IgD-negative memory B cell (primary cell): ENCODE measurements around the gene IMMP1L. TPM values are rescaled to one million over a fixed set of nuclear protein-coding genes. Genes with fewer than 3 reads are reported as not detected.
"Not testable (repeated sequence)": the region's sequence is repeated elsewhere in the genome, so short reads cannot be mapped to it uniquely, and the experiment has no call there.

Experiments used
- H3K27ac Mint-ChIP-seq, 3 donors: one replicate each; pipeline ENCODE4 v1.8.0; 2020 to 2022; ENCODE audit warnings: mild to moderate bottlenecking in 3 of 3, mixed read lengths in 3 of 3, moderate library complexity in 1 of 3
- H3K27me3 Mint-ChIP-seq: one replicate; pipeline ENCODE4 v1.8.0; 2021; ENCODE audit warnings: mixed read lengths
- H3K36me3 Mint-ChIP-seq: one replicate; pipeline ENCODE4 v1.8.0; 2020; ENCODE audit warnings: mild to moderate bottlenecking, mixed read lengths
- H3K4me1 Mint-ChIP-seq, 3 donors: one replicate each; pipeline ENCODE4 v1.8.0; 2020 to 2022; ENCODE audit warnings: mixed read lengths in 3 of 3, mild to moderate bottlenecking in 1 of 3
- H3K4me3 Mint-ChIP-seq, 4 donors: one replicate each; pipeline ENCODE4 v1.8.0; 2020 to 2022; ENCODE audit warnings: mild to moderate bottlenecking in 4 of 4, mixed read lengths in 4 of 4, moderate library complexity in 3 of 4
- H3K9me3 Mint-ChIP-seq, 3 donors: one replicate each; pipeline ENCODE4 v1.8.0; 2020 to 2021; ENCODE audit warnings: mixed read lengths in 3 of 3, mild to moderate bottlenecking in 1 of 3
- polyA plus RNA-seq: library from polyadenylated mRNA; unstranded; fragments of 300-500 nt; fragmentation: Illumina TruSeq; gene quantifications from one replicate; pipeline ENCODE4 v1.2.3, GENCODE V29; 2021

IMMP1L gene, protein sequence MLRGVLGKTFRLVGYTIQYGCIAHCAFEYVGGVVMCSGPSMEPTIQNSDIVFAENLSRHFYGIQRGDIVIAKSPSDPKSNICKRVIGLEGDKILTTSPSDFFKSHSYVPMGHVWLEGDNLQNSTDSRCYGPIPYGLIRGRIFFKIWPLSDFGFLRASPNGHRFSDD
- 40.0 TPM for polyA plus RNA-seq

DNA sequence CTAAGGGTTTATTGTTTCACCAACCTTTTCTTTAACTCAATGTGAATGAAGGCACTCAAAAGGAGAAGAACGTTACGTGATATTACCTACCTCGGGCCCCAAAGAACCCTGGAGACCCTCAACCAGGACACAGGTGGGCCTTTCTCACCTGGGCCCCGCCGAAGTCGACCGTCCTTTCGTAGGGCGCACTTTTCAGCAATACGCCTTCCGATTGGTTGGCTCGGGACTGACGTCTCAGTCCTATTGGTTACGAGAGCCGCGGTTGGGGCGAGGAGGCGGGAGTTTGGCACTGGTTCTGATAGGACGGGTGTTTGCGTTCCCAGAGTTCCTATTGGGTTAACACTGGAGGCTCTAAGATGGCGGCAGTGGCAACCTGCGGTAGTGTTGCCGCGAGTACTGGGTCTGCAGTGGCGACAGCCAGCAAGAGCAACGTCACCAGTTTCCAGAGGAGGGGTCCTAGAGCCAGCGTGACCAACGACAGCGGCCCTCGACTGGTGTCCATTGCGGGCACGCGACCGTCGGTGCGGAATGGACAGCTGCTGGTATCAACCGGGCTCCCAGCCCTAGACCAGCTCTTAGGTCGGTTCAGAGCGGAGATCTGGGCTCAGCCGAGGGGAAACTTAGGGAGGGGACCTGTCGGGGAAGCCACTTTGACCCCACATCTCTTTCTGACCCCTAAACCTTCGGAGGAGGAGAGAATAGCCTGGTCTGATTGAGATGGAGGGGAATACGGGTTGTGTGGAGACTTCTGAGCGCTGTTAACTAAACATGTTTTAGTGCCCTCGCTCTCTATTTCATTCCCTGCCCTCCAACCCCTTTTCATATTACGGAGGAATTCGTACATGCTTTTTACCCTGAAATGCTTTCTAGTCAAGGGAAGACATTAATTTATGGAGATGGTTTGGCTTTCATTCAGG, at the start of gene IMMP1L, which contains the start of gene ELP4:
IMMP1L (minus strand) TSS at position 194 of the 917 bp plus-strand sequence. CDS start 46,346 bp downstream, outside the sequence.
ELP4 (plus strand) TSS at position 339 of the 917 bp plus-strand sequence; CDS start at position 357, 18 bp downstream.
- Mint-ChIP-seq H3K4me1 (peaks cover 19 to 37% (median 34%) of the 10 kb centered on the region in 3 donors), H3K27ac (peak within 1 kb of the TSS; percentile 78 to 99 (median 98)), H3K4me3 (peak within 1 kb of the TSS; percentile 94 to 100 (median 98)), H3K36me3 (peaks cover 2% of the 10 kb centered on the region), H3K27me3 (no peaks in the 10 kb centered on the region), H3K9me3 (no peaks in the 10 kb centered on the region)

DNA sequence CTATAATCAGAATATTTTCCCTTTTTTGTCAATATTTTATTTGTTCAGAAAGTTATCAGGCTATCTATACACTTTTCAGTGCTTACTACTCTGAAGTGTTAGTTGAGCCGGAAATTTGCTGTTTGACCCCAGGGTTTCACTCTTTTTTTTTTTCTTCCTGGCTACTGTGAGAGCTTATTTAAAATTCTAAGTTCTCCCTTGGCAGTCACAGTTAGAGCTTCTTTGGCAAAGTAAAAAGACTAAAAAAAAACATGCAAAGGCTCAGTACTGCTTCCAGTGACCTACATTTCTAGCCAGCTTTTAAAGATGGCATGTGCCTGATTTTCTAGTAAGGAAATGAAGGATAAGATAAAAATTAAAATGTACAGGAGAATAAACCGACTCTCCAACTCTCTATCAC, 48.6 kb upstream of the IMMP1L start:
- Mint-ChIP-seq H3K4me1 (no peaks in the 10 kb centered on the region), H3K4me3 (no peak overlapping the region), H3K9me3 (no peaks in the 10 kb centered on the region), H3K27me3 (no peaks in the 10 kb centered on the region), H3K36me3 (peaks cover 2% of the 10 kb centered on the region), H3K27ac (no peak overlapping the region)

DNA sequence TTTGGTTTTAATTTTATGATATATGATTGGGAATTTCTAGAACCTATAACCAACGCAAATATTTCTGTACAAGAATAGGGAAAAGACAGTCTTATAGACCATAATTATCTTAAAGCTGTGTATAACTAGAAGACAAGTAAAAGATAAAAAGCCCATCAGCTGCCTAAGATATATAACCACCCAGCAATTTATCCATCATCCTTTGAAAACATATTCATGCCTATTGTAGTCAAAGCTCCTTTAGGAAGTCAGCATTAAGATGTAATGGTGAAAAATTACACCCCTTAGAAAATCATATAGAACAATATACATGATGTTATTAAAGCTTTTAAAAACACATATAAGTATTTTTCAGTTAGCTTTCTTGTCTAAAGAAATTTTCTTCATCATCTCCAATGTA, 46.5 kb upstream of the IMMP1L start:
- H3K36me3 Mint-ChIP-seq, result peaks cover 1% of the 10 kb centered on the region
- no peaks in the 10 kb centered on the region for H3K9me3 Mint-ChIP-seq
- no peak overlapping the region for H3K4me3 Mint-ChIP-seq
- no peaks in the 10 kb centered on the region for H3K4me1 Mint-ChIP-seq
- no peaks in the 10 kb centered on the region for H3K27me3 Mint-ChIP-seq
- H3K27ac Mint-ChIP-seq, result no peak overlapping the region

DNA sequence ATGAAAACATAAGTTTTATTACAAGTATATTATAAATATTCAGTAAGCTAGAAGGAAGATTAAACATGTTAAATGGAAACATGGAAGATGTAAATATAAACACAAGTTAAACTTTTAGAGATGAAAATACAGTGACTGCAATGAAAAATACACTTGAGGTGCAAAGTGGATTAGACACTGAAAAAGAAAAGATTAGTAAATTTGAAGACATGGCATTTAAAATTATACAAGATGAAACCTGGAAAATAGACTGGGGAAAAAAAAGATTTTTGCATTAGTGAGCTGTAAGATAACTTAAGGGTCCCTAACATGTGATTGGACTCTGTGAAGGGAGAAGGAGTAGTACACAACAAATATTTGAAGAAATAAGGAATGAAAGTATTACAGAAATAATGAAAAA, 33.4 kb upstream of the IMMP1L start:
- peaks cover 0 to 4% (median 0%) of the 10 kb centered on the region in 3 donors for H3K9me3 Mint-ChIP-seq
- no peaks in the 10 kb centered on the region for H3K4me1 Mint-ChIP-seq
- H3K27me3 Mint-ChIP-seq, result no peaks in the 10 kb centered on the region
- no peak overlapping the region for H3K4me3 Mint-ChIP-seq
- peaks cover 15% of the 10 kb centered on the region for H3K36me3 Mint-ChIP-seq
- H3K27ac Mint-ChIP-seq, result no peak overlapping the region

DNA sequence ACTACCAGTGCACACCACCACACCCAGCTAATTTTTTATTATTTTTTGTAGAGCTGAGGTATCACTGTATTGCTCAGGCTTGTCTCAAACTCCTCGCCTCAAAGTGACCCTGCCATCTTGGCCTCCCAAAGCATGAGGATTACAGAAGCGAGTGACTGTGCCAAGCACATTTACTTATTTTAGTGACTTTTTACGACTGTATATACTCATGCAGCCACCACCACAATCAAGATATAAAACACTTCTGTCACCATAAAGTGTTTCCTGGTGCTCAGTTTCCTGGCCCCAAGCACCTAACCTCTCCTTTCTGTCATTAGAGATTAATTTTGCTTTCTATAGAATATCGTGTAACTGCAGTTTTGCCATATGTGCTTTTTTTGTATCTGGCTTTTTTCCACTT, 26.1 kb upstream of the IMMP1L start:
- Mint-ChIP-seq H3K27ac (no peak overlapping the region), H3K9me3 (no peaks in the 10 kb centered on the region), H3K4me3 (no peak overlapping the region), H3K4me1 (peaks cover 0 to 9% (median 1%) of the 10 kb centered on the region in 3 donors), H3K27me3 (no peaks in the 10 kb centered on the region), H3K36me3 (peaks cover 7% of the 10 kb centered on the region)

DNA sequence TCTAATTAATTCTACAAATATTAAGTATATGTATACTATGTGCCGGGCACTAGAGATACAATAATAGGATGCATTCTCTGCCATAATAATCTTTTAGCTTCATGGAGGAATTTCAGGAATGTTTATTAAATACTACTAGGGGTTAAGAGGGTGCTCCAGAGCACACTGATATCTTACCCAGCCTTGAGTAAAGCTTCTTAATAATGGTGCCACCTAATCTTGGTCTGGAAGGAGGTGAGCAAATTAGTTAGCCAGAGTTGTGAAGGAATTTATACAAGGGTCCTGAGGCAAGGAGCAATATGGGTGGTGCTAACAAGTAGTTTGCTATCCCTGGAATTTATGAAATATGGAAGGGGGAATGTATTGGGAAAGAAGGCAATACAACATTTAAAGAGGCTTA, 21.9 kb upstream of the IMMP1L start:
- no peak overlapping the region for H3K4me3 Mint-ChIP-seq
- H3K9me3 Mint-ChIP-seq, result no peaks in the 10 kb centered on the region
- H3K36me3 Mint-ChIP-seq, result peaks cover 10% of the 10 kb centered on the region
- H3K27me3 Mint-ChIP-seq, result no peaks in the 10 kb centered on the region
- H3K27ac Mint-ChIP-seq, result no peak overlapping the region
- peaks cover 0 to 17% (median 1%) of the 10 kb centered on the region in 3 donors for H3K4me1 Mint-ChIP-seq

DNA sequence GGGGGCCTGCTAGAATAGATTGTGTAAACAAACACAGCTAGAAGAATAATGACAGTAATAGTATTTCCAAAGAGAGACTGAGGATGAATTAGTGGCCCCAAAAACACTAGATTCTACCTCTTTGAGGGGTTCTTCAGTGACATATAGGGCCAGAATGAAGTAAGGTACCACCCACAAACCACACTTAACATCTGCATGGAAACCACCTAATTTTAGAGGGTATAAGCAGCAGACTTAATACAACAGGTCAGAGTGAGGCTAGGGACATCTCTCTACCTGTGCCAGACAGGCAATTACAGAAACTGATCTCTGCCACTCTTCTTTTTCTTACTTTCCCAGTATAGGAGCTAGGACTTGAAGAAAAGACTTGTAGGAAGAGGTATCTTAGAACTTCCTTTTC, 20.3 kb upstream of the IMMP1L start:
- H3K27ac Mint-ChIP-seq, result no peak overlapping the region
- H3K4me3 Mint-ChIP-seq, result no peak overlapping the region
- peaks cover 0 to 17% (median 1%) of the 10 kb centered on the region in 3 donors for H3K4me1 Mint-ChIP-seq
- H3K36me3 Mint-ChIP-seq, result peaks cover 16% of the 10 kb centered on the region
- no peaks in the 10 kb centered on the region for H3K27me3 Mint-ChIP-seq
- H3K9me3 Mint-ChIP-seq, result no peaks in the 10 kb centered on the region

DNA sequence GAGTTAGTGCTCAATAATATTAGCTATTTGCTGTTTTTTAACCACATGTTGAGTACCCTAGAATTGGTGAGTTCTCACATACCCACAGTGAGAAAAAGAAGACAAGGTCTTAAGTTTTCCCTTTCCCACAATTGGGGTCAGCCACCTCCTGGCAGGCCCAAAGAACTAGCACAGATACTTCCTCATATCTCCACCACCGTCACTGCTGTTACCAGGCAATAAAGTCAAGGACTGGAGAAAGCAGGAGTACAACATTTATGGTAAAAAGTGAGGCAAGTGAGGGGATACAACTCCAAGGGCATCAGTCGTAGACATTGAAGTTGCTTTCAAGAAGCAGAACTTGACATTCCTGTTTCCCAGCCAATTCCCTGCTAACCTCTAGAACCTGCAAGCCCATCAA, 19.8 kb upstream of the IMMP1L start:
- H3K4me1 Mint-ChIP-seq, result peaks cover 0 to 17% (median 1%) of the 10 kb centered on the region in 3 donors
- no peaks in the 10 kb centered on the region for H3K27me3 Mint-ChIP-seq
- H3K4me3 Mint-ChIP-seq, result no peak overlapping the region
- peaks cover 15% of the 10 kb centered on the region for H3K36me3 Mint-ChIP-seq
- no peaks in the 10 kb centered on the region for H3K9me3 Mint-ChIP-seq
- no peak overlapping the region for H3K27ac Mint-ChIP-seq

DNA sequence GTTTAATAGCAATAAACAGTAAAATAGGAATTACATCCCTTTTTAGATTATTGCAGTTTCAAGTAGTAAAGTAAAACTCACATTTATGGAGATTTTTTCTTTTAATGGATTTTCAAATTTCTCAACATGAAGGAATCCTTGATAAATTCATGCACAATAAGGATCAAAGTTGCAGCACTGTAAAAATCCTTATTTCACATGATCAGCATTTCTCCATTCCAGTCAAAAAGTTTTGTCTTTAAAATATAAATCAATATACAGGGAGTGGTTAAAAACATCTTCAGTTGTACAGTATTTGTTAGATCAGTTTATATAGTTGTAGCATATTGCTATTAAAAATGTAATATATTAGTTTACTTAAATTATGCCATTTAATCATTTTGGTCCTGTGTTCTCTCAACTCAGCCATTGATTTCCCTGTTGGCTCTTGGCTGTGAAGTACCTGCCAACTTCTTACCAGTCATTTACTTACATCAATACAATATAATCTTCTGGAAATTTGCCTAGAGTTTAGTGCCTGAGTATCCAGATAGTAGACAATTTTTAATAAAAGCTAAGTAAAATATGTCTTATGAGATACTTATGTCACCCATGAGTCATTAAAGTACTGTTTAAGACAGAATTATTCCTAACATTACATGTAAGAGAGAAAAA, 12.2 kb upstream of the IMMP1L start:
- no peak overlapping the region for H3K4me3 Mint-ChIP-seq
- H3K4me1 Mint-ChIP-seq, result peaks cover 0 to under 1% (median 0%) of the 10 kb centered on the region in 3 donors
- H3K36me3 Mint-ChIP-seq, result peaks cover 8% of the 10 kb centered on the region
- H3K9me3 Mint-ChIP-seq, result no peaks in the 10 kb centered on the region
- no peaks in the 10 kb centered on the region for H3K27me3 Mint-ChIP-seq
- no peak overlapping the region for H3K27ac Mint-ChIP-seq

DNA sequence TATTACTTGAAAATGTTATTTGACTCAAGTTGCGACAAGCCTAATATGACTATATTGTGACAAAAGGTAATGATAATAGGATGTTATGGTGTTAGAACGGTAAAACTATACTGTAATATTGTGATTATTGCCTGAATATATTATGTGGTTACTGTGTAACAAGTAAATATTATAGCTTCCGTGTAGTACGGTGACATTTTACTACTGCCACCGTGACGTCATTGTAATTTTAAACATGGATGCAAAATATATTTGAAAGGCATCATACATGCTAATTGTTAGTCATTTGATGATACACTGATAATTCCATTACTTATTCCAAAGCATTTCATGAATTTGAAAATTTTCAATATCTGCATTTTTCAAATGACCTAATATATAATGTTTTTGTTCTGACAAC, 2.7 kb upstream of the IMMP1L start:
- peaks cover 14 to 28% (median 27%) of the 10 kb centered on the region in 3 donors for H3K4me1 Mint-ChIP-seq
- H3K9me3 Mint-ChIP-seq, result no peaks in the 10 kb centered on the region
- no peak overlapping the region for H3K4me3 Mint-ChIP-seq
- H3K27ac Mint-ChIP-seq, result no peak overlapping the region
- H3K27me3 Mint-ChIP-seq, result no peaks in the 10 kb centered on the region
- H3K36me3 Mint-ChIP-seq, result peaks cover 2% of the 10 kb centered on the region

DNA sequence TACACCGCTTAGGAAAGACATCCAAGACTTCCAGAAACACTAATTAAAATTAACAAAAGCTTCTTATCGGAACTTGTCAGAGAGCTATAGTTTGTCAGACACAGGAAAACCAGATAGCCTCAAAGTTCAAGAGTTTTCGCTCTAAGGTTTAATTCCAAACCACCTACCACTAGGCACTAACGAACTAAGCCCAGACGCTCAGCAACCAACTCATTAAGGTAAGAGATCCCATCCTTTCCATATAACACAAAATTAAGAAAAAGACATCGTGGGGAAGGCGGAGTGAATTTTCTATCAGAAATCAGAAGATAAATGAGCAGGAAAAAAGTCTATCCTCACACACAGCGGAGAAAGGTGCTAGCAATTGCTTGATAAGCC, 382 bp downstream of the IMMP1L start:
- Mint-ChIP-seq H3K27me3 (no peaks in the 10 kb centered on the region), H3K27ac (peak overlapping the region; percentile 78 to 99 (median 98)), H3K9me3 (no peaks in the 10 kb centered on the region), H3K4me3 (peak overlapping the region; percentile 94 to 100 (median 98)), H3K4me1 (peaks cover 19 to 37% (median 34%) of the 10 kb centered on the region in 3 donors), H3K36me3 (peaks cover 2% of the 10 kb centered on the region)

DNA sequence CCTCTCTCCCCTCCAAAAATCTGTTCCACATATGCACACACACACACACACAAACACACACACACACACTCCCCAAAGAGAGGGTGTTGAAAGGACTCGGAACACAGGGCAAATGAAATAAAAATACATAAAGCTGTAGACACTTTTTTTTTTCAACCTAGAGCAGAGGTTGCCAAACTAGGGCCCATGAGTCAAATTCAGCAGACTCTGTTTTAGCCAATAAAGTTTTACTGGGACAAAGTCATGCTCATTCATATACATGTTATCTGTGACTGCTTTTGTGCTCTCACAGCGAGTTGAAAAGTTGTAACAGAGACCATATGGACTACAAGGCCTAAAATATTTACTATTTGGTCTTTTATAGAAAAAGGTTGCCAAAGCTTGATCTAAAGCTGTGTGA, 8.9 kb downstream of the IMMP1L start:
- Mint-ChIP-seq H3K4me1 (peaks cover 8 to 12% (median 9%) of the 10 kb centered on the region in 3 donors), H3K27me3 (no peaks in the 10 kb centered on the region), H3K4me3 (no peak overlapping the region), H3K9me3 (no peaks in the 10 kb centered on the region), H3K36me3 (peaks cover 7% of the 10 kb centered on the region), H3K27ac (no peak overlapping the region)

DNA sequence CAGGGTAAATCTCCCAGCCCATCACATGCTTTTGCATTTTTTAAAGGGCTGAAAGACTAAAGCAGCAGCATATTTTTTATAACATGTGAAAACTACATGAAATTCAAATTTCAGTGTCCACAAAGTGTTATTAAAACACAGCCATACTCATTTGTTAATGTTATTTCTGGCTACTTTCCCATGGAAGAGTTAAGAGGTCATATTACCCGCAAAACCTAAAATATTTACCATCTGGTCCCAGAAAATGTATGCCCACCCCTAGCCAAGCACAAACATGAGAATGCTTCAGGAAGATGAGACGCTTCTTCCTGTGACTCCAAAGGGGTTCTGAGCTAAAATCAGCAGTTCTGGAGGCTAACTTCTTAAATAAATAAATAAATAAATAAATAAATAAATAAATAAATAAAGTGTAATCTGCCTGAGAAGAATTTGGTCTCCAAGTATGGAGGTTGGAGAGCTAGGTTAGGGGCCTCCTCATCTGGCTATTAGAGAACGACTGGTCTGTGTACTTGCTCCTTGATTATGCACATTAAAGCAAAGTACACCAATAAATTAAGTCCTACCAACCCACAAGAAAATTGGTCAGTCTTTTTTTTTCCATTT, 9.7 kb downstream of the IMMP1L start:
- no peak overlapping the region for H3K27ac Mint-ChIP-seq
- no peak overlapping the region for H3K4me3 Mint-ChIP-seq
- peaks cover 11% of the 10 kb centered on the region for H3K36me3 Mint-ChIP-seq
- no peaks in the 10 kb centered on the region for H3K27me3 Mint-ChIP-seq
- H3K4me1 Mint-ChIP-seq, result peaks cover 3 to 7% (median 7%) of the 10 kb centered on the region in 3 donors
- H3K9me3 Mint-ChIP-seq, result peaks cover 0 to 2% (median 0%) of the 10 kb centered on the region in 3 donors

DNA sequence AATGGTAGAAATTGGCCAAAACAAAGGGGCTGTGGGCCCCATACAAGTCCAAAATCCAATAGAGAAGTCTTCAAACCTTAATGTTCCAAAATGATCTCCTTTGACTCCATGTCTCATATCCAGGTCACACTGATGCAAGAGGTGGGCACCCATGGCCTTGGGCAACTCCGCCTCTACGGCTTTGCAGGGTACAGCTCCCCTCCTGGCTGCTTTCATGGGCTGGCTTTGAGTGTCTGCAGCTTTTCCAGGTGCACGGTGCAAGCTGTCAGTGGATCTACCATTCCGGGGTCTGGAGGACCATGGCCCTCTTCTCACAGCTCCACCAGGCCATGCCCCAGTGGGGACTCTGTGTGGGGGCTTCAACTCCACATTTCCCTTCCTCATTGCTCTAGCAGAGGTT, 15.7 kb downstream of the IMMP1L start:
- Mint-ChIP-seq H3K4me1 (peaks cover 7 to 14% (median 12%) of the 10 kb centered on the region in 3 donors), H3K36me3 (peaks cover 18% of the 10 kb centered on the region), H3K27ac (peak overlapping the region in 1 of 3 donors; percentile 85)
- not testable (repeated sequence) for H3K9me3 Mint-ChIP-seq, H3K4me3 Mint-ChIP-seq, H3K27me3 Mint-ChIP-seq

DNA sequence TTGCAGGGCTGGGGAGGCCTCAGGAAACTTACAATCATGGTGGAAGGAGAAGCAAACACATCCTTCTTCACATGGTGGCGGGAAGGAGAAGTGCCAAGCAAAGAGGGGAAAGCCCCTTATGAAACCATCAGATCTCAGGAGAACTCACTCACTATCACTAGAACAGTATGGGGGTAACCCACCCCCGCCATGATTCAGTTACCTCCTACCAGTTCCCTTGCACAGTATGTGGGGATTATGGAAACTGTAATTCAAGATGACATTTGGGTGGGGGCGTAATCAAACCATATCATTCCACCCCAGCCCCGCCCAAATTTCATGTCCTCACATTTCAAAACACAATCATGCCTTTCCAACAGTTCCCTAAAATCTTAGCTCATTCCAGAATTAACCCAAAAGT, 16.2 kb downstream of the IMMP1L start:
- H3K4me3 Mint-ChIP-seq, result no peak overlapping the region

More for the DNA sequence above, 16.2 kb downstream of the IMMP1L start:
- peak overlapping the region in 1 of 3 donors; percentile 85 for H3K27ac Mint-ChIP-seq
- peaks cover 7 to 11% (median 9%) of the 10 kb centered on the region in 3 donors for H3K4me1 Mint-ChIP-seq
- H3K9me3 Mint-ChIP-seq, result peaks cover 0 to 2% (median 0%) of the 10 kb centered on the region in 3 donors
- H3K36me3 Mint-ChIP-seq, result peaks cover 18% of the 10 kb centered on the region
- H3K27me3 Mint-ChIP-seq, result no peaks in the 10 kb centered on the region
